Gastrocnemius medialis (tissue), 4 donors: ENCODE results near the gene TCEAL6.

Experiments used
- CTCF ChIP-seq, 5 experiments: fragments of 450-650 bp in 3 of 5; fragments of 200-600 bp in 2 of 5; sonication (generic) in 2 of 5; IDR thresholded peaks in 4 of 5; conservative IDR thresholded peaks in 1 of 5; 1 replicate in 4 of 5; 2 replicates in 1 of 5; pipeline ENCODE4 v1.5.1; 2016 to 2019; ENCODE audit warnings: antibody characterized with exemption in 5 of 5, mild to moderate bottlenecking in 3 of 5, moderate library complexity in 3 of 5
- POLR2A ChIP-seq, 2 donors: fragments of 450-650 bp; IDR thresholded peaks; one replicate each; pipeline ENCODE4 v1.6.1; 2017; ENCODE audit warnings: antibody characterized with exemption in 2 of 2, mild to moderate bottlenecking in 2 of 2, moderate library complexity in 2 of 2

- TF ChIP-seq POLR2A (IDR thresholded peaks at IDR 0.05) (no peak), CTCF (IDR thresholded peaks at IDR 0.05 in 4 of 5, conservative IDR thresholded peaks at IDR 0.05 in 1 of 5) (no peak)
Measured at GRCh38 chrX:102113367-102113766, 28.9 kb downstream of the TCEAL6 start.
